ENCODE results near the gene KLC4. TPM values are rescaled to one million over a fixed set of nuclear protein-coding genes. Genes with fewer than 3 reads are reported as not detected.
"Not testable (repeated sequence)": the region's sequence is repeated elsewhere in the genome, so short reads cannot be mapped to it uniquely, and the experiment has no call there.

The KLC4 gene
- total RNA-seq, 2 experiments from 2014 or later, result 10.6 to 11.5 TPM

GRCh38 chr6:43077333-43077809, 17.9 kb downstream of the KLC4 start:
- Mint-ChIP-seq H3K27me3 (peaks cover 10% of the 10 kb centered on the region), H3K36me3 (ENCODE audit: low read depth) (peaks cover 6% of the 10 kb centered on the region), H3K4me1 (ENCODE audit: low read depth) (peaks cover 2% of the 10 kb centered on the region), H3K4me3 (peak overlapping the region; percentile 61), H3K27ac (no peak overlapping the region), H3K9me3 (no peaks in the 10 kb centered on the region)
- ATAC-seq, result no peak
- no peak for TF ChIP-seq CTCF (IDR thresholded peaks at IDR 0.05)
- POLR2A ChIA-PET, result interaction anchor here (0.6 to 1.6 kb wide), 7 partner anchors 8 to 104 kb away, joined by 3 to 8 read pairs (median 3); partner anchors contain the start of genes KLC4 and MRPL2
- CTCF ChIA-PET, result interaction anchor here (2.1 kb wide), 1 partner anchor 66 kb away, joined by 17 read pairs; no protein-coding TSS in a partner anchor
- intact Hi-C loops (cut with micrococcal nuclease), result no loop called here
- peak; percentile 33 for DNase-seq

GRCh38 chr6:43077981-43078511, 18.6 kb downstream of the KLC4 start:
- ChIA-PET POLR2A (interaction anchor here (1.3 kb wide), 1 partner anchor 59 kb away, joined by 3 read pairs; no protein-coding TSS in a partner anchor), CTCF (interaction anchor here (2.1 kb wide), 1 partner anchor 65 kb away, joined by 17 read pairs; no protein-coding TSS in a partner anchor)
- DNase-seq (no peak), ATAC-seq (no peak)
- H3K27me3 Mint-ChIP-seq, result peaks cover 10% of the 10 kb centered on the region
- TF ChIP-seq CTCF (IDR thresholded peaks at IDR 0.05), result no peak
- H3K4me1 Mint-ChIP-seq (ENCODE audit: low read depth), result peaks cover 2% of the 10 kb centered on the region
- H3K36me3 Mint-ChIP-seq (ENCODE audit: low read depth), result peaks cover 1% of the 10 kb centered on the region
- no peak overlapping the region for H3K4me3 Mint-ChIP-seq
- intact Hi-C loops (cut with micrococcal nuclease), result no loop called here
- H3K27ac Mint-ChIP-seq, result no peak overlapping the region
- H3K9me3 Mint-ChIP-seq, result no peaks in the 10 kb centered on the region

- Mint-ChIP-seq H3K36me3 (ENCODE audit: low read depth) (no peaks in the 10 kb centered on the region), H3K27me3 (peaks cover 10% of the 10 kb centered on the region), H3K4me3 (no peak overlapping the region), H3K9me3 (no peaks in the 10 kb centered on the region), H3K27ac (no peak overlapping the region), H3K4me1 (ENCODE audit: low read depth) (peaks cover 2% of the 10 kb centered on the region)
- ChIA-PET POLR2A (no interaction called here), CTCF (interaction anchor here (1.3 kb wide), 1 partner anchor 10 kb away, joined by 3 read pairs; no protein-coding TSS in a partner anchor)
- intact Hi-C loops (cut with micrococcal nuclease), result no loop called here
- DNase-seq (no peak), ATAC-seq (no peak)
- TF ChIP-seq CTCF (IDR thresholded peaks at IDR 0.05), result no peak
These were observed 19.3 kb downstream of the KLC4 start for GRCh38 chr6:43078691-43079090.

GRCh38 chr6:43081043-43081442, 21.6 kb downstream of the KLC4 start:
- H3K27ac Mint-ChIP-seq, result no peak overlapping the region
- DNase-seq, result no peak
- ATAC-seq, result no peak
- POLR2A ChIA-PET, result no interaction called here
- no peak overlapping the region for H3K4me3 Mint-ChIP-seq
- no peak for TF ChIP-seq CTCF (IDR thresholded peaks at IDR 0.05)
- no peaks in the 10 kb centered on the region for H3K9me3 Mint-ChIP-seq
- CTCF ChIA-PET, result interaction anchor here (1.4 kb wide), 1 partner anchor 63 kb away, joined by 3 read pairs; no protein-coding TSS in a partner anchor
- peaks cover 2% of the 10 kb centered on the region for H3K4me1 Mint-ChIP-seq (ENCODE audit: low read depth)
- intact Hi-C loops (cut with micrococcal nuclease), result no loop called here
- H3K36me3 Mint-ChIP-seq (ENCODE audit: low read depth), result no peaks in the 10 kb centered on the region
- peaks cover 11% of the 10 kb centered on the region for H3K27me3 Mint-ChIP-seq

- H3K4me1 Mint-ChIP-seq (ENCODE audit: low read depth); H3K9me3 Mint-ChIP-seq: not testable (repeated sequence)
These were observed 22.5 kb downstream of the KLC4 start for GRCh38 chr6:43081922-43082321.

More at GRCh38 chr6:43081922-43082321, 22.5 kb downstream of the KLC4 start:
- DNase-seq; H3K4me3 Mint-ChIP-seq; intact Hi-C loops (cut with micrococcal nuclease); H3K36me3 Mint-ChIP-seq (ENCODE audit: low read depth); H3K27ac Mint-ChIP-seq; H3K27me3 Mint-ChIP-seq; POLR2A ChIA-PET; ATAC-seq: not testable (repeated sequence)
- CTCF ChIA-PET, result interaction anchor here (2.2 kb wide), 1 partner anchor 62 kb away, joined by 5 read pairs; no protein-coding TSS in a partner anchor

Measured in activated CD8-positive, alpha-beta T cell treated with anti-CD3 and anti-CD28 coated beads for 36 hours (primary cell).